Activated CD8-positive, alpha-beta memory T cell treated with anti-CD3 and anti-CD28 coated beads, Interleukin-2, amount 50 U/mL, for 4 hours (primary cell): Measurements from ENCODE around the gene CUX1.

Source experiments
- DNase-seq: peaks from one replicate; pipeline ENCODE4 v3.0.0-alpha.2; 2020

Gene CUX1

GRCh38 chr7:102234131-102234530, 416.7 kb downstream of the CUX1 start:
- no peak for DNase-seq

GRCh38 chr7:102234801-102235550, 417.6 kb downstream of the CUX1 start:
- no peak for DNase-seq

GRCh38 chr7:102236102-102236501, 418.7 kb downstream of the CUX1 start:
- DNase-seq, result no peak

GRCh38 chr7:102236592-102237287, 419.3 kb downstream of the CUX1 start:
- peak; percentile 32 for DNase-seq

DNA sequence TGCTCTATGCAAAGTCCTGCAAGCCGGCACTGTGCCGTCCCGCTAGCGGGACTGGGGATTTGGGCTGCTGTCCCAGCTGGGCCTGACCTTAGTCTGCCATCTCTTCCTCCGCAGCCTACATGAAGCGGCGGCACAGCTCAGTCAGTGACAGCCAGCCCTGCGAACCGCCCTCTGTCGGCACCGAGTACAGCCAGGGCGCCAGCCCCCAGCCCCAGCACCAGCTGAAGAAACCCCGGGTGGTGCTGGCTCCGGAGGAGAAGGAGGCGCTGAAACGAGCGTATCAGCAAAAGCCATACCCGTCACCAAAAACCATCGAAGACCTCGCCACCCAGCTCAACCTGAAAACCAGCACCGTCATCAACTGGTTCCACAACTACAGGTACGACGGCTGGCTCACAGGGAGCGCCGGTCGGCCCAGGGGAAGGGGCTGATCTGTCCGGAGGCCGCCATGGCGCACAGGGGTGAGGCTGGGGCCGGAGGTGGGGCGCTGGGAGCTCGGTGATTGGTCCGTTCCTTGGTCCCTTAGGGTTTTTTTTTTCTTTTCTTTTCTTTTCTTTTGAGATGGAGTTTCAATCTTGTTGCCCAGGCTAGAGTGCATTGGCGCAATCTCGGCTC, 421.9 kb downstream of the CUX1 start:
- no peak for DNase-seq

DNA sequence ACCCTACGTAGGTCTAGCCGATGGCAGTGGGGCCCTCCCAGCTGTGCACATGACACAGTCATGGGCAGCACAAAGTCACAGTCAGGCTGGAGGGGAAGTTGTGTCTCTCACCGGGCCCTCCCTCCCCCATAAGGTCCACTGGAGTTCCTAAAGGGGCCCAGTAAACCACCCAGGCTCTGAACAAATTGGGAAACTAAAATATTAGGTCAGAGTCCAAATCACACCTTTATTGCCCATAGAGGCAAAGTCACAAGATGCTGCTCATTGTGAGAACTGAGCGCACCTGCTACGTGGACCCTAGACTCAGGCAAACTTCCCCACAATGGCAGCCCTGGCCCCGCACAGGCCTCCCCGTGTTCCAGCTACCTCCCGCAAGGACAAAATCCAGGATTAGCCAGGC, 424.0 kb downstream of the CUX1 start:
- no peak for DNase-seq

- no peak for DNase-seq
Measured at GRCh38 chr7:102244601-102245000, 427.2 kb downstream of the CUX1 start.

- DNase-seq, result no peak
Measured at GRCh38 chr7:102248081-102248455, 430.6 kb downstream of the CUX1 start.

DNA sequence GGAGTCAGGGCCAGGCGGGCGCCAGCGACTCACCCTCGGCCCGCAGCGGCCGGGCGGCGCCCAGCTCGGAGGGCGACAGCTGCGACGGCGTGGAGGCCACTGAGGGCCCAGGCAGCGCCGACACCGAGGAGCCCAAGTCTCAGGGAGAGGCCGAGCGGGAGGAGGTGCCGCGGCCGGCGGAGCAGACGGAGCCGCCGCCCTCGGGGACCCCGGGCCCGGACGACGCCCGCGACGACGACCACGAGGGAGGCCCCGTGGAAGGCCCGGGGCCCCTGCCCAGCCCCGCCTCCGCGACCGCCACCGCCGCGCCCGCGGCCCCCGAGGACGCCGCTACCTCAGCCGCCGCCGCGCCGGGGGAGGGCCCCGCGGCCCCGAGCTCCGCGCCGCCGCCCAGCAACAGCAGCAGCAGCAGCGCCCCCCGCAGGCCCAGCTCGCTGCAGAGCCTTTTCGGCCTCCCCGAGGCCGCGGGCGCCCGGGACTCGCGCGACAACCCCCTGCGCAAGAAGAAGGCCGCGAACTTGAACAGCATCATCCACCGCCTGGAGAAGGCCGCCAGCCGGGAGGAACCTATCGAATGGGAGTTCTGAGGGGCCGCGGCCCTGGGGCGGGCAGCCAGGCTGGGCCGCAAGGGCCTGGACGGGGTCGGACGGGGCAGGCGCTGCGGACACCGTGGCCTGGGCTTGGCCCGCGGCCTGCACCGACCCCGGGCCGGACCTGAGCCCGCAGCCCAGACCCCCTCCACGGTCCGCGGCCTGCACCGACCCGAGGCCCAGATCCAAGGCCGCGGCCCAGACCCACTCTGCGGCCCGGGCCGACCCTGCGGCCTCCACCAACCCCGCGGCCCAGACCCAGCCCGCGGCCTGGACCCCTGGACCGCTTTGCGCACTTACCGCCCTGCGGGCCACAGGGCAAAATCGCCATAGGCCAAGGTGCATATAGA, 431.3 kb downstream of the CUX1 start:
- no peak for DNase-seq

DNA sequence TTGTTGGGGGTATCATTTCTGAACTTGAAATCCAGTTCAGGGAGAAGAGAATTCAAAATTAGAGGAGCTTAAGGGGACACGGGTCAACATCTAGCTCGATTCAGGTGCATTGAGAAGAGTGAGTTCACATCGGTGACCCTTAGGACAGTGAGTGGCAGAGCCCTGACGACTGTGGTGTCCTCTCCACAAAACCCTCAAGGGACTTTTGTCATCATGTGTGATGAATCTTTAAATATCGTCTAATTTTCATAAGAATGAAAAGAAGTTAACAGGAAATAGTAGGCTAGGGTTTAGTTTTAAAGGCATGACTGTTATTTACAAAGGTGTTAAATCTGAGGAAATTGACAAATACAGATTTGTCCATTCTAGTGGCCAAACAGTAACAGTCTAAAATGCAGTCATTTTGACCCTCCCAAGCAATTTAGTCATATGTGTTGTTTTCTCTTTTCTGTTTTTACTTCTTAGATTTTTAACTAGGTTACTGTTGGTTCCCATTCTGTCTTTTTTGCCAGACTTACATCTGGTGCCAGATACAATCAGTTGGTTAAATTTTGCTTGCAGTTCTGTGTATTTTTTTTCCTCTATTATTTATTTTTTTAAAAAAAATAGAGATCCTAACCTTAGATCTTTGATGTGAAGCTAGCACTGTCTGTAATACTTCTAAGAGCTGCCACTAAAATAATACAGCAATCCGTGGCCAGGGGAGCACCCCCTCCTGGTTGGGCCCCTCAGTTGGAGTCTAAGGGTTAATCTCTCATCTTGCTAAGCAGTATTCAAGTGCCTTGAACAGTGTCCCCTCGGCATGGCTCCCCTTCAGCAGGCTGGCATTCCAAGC, 434.3 kb downstream of the CUX1 start:
- no peak for DNase-seq

GRCh38 chr7:102252366-102252982, 435.0 kb downstream of the CUX1 start:
- no peak for DNase-seq

GRCh38 chr7:102253066-102253972, 435.9 kb downstream of the CUX1 start:
- no peak for DNase-seq

DNA sequence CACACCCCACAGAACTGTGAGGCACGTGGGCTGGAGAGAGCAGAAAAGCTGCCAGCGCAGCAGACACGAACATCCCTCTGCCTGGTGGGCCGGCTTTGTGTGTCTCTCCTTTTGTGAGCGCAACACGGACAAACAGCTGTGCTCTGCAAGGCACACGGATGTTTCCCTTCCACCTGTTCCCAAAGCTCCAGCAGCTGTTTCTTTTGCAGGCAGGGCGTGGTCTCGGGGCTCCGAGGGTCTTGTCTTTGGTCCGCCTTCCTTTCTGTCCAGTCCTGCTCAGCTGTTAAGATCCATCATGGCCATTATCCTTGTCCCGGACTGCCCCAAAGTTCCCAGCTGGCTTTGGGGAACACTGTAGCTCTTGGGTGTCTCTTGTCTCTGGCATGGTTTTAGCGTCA, 436.5 kb downstream of the CUX1 start:
- no peak for DNase-seq

DNA sequence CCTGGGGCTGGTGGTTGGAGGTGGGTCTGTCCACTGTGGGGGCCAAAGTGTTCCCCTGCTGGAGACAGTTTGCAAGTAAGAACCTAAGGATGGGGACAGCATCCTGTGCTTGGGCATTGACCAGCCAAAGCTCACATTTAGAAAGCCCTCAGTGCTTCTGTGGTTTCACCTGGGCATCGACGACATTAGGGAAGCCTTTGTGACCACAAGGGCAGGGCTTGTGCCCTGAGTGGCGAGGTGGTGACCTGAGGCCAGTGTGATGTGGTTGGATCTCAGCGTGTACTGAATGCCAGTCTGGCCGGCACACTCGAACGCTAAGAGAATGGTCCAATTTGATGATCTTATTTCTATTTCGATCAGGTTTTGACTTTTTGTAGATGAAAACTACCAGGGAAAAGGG, 437.1 kb downstream of the CUX1 start:
- DNase-seq, result no peak

GRCh38 chr7:102255501-102255900, 438.1 kb downstream of the CUX1 start:
- no peak for DNase-seq

GRCh38 chr7:102255916-102256315, 438.5 kb downstream of the CUX1 start:
- no peak for DNase-seq

- no peak for DNase-seq
Measured at GRCh38 chr7:102258073-102258748, 440.8 kb downstream of the CUX1 start.

DNA sequence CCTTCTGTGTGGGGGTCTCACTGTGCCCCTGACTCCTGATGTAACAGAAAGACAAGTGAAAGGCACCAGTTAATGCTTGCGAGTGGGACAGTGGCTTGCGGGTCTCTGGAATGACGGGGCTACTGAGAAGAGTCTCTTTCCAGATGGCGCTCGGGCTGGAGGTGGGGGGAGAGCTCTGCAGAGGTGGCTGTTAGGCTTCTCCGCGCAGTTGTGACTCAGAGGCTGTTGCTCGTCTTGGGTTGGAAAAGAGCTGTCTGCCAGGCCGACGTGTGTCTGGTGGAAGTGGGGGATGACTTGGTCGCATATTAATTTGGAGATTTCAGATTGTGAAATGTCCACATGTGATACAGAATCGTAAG, 441.3 kb downstream of the CUX1 start:
- no peak for DNase-seq

- no peak for DNase-seq
Measured at GRCh38 chr7:102260856-102261255, 443.4 kb downstream of the CUX1 start.

DNA sequence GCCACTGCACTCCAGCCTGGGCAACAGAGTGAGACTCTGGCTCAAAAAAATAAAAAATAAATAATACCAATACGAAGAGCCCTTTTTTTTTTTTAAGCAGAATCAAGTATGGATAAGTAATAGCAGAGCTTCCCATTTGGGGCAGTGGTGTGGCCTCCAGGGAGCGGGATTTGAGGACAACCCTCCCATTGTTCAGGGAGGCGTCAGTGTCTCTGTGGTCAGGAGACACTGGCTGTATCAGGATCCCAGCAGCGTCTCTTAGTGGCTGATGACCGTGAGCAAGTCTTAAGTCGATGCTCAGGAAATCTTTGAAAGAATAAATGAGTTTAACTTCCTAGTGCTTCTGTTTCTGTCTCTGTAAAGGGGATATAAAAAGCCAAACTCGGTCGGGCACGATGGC, 444.0 kb downstream of the CUX1 start:
- no peak for DNase-seq
